IMR-90 (cell line): ENCODE measurements around the gene TAB2. TPM values are rescaled to one million over a fixed set of nuclear protein-coding genes. Genes with fewer than 3 reads are reported as not detected.

Source experiments
- ATAC-seq: fragments of 200-7000 bp; cut with Tn5 transposase; 2 replicates; pipeline ENCODE4 v1.9.1; 2020; ENCODE audit warnings: low read depth, mild to moderate bottlenecking, moderate library complexity
- BruUV-seq: library from RNA; stranded (reverse); fragments of 400-500 nt; replicated peaks from 2 replicates; lab custom pipeline; 2021; lab: Mats Ljungman, UMichigan
- CTCF ChIA-PET: fragments of 300-600 bp; formaldehyde crosslinking; extraction: SDS; loops from one replicate; lab custom pipeline; 2021; ENCODE audit warnings: antibody characterized with exemption; lab: Yijun Ruan, JAX
- POLR2A ChIA-PET: fragments of 300-600 bp; sonication (Branson Sonifier 250); formaldehyde crosslinking; loops from one replicate; lab custom pipeline; 2022; ENCODE audit warnings: antibody characterized with exemption; ENCODE audit not compliant: unreplicated experiment; lab: Charles Lee
- DNase-seq: peaks from one replicate; pipeline ENCODE4 v3.0.0; 2013
- H2AFZ ChIP-seq: replicated peaks from 2 replicates; pipeline ENCODE3; 2013; ENCODE audit warnings: low read length, mild to moderate bottlenecking; ENCODE audit not compliant: poor library complexity
- H2AK5ac ChIP-seq: 2 replicates; pipeline ENCODE4 v1.6.1; 2013; ENCODE audit warnings: low read depth, low read length, inconsistent platforms
- H2AK9ac ChIP-seq: replicated peaks from 2 replicates; pipeline ENCODE3; 2013; ENCODE audit warnings: mild to moderate bottlenecking, low read depth, low read length, moderate library complexity; ENCODE audit not compliant: poor library complexity
- H2BK120ac ChIP-seq: 2 replicates; pipeline ENCODE4 v1.6.1; 2013; ENCODE audit warnings: low read depth, low read length, inconsistent platforms
- H2BK15ac ChIP-seq: 3 replicates; pipeline ENCODE4 v1.6.1; 2013; ENCODE audit warnings: low read depth, low read length, inconsistent platforms
- H2BK20ac ChIP-seq: 2 replicates; pipeline ENCODE4 v1.6.1; 2013; ENCODE audit warnings: low read depth, mild to moderate bottlenecking, inconsistent platforms, low read length, moderate library complexity
- H2BK5ac ChIP-seq: 2 replicates; pipeline ENCODE4 v1.6.1; 2013; ENCODE audit warnings: mild to moderate bottlenecking, low read depth, low read length, inconsistent platforms; ENCODE audit not compliant: poor library complexity, severe bottlenecking
- H3K14ac ChIP-seq: replicated peaks from 2 replicates; pipeline ENCODE4 v1.6.1; 2013; ENCODE audit warnings: low read depth, low read length, inconsistent platforms
- H3K18ac ChIP-seq: 2 replicates; pipeline ENCODE4 v1.6.1; 2013; ENCODE audit warnings: low read depth, low read length, control low read depth
- H3K23ac ChIP-seq: 2 replicates; pipeline ENCODE4 v1.6.1; 2013; ENCODE audit warnings: low read depth, low read length, inconsistent platforms
- H3K27ac ChIP-seq: 2 replicates; pipeline ENCODE4 v1.5.1; 2013; ENCODE audit warnings: mild to moderate bottlenecking, control low read depth, low read length; ENCODE audit not compliant: insufficient read depth
- H3K27me3 ChIP-seq: 2 replicates; pipeline ENCODE4 v1.6.1; 2013; ENCODE audit warnings: low read length; ENCODE audit not compliant: control insufficient read depth, insufficient read depth
- H3K36me3 ChIP-seq: 2 replicates; pipeline ENCODE4 v1.6.1; 2013; ENCODE audit warnings: low read length, mixed read lengths; ENCODE audit not compliant: control insufficient read depth, insufficient read depth
- H3K4ac ChIP-seq: 2 replicates; pipeline ENCODE4 v1.6.1; 2013; ENCODE audit warnings: low read depth, low read length, inconsistent platforms
- H3K4me1 ChIP-seq: 2 replicates; pipeline ENCODE4 v1.6.1; 2013; ENCODE audit warnings: low read length, mixed read lengths; ENCODE audit not compliant: control insufficient read depth, insufficient read depth
- H3K4me2 ChIP-seq: 2 replicates; pipeline ENCODE4 v1.6.1; 2013; ENCODE audit warnings: low read depth, mild to moderate bottlenecking, control low read depth, low read length, moderate library complexity
- H3K4me3 ChIP-seq: 2 replicates; pipeline ENCODE4 v1.5.1; 2013; ENCODE audit warnings: low read depth, mild to moderate bottlenecking, control low read depth, low read length, moderate library complexity; ENCODE audit not compliant: insufficient read depth
- H3K56ac ChIP-seq: 2 replicates; pipeline ENCODE4 v1.6.1; 2013; ENCODE audit warnings: low read length, inconsistent platforms; ENCODE audit not compliant: insufficient read depth; ENCODE audit errors: extremely low read depth
- H3K79me1 ChIP-seq, 2 experiments: 2 replicates each; pipeline ENCODE4 v1.6.1; 2013; ENCODE audit warnings: low read length in 2 of 2, inconsistent platforms in 1 of 2, low read depth in 1 of 2
- H3K9ac ChIP-seq: 2 replicates; pipeline ENCODE4 v1.6.1; 2013; ENCODE audit warnings: low read depth, low read length, control low read depth
- H3K9me1 ChIP-seq: 2 replicates; pipeline ENCODE4 v1.6.1; 2013; ENCODE audit warnings: low read length, inconsistent platforms; ENCODE audit not compliant: insufficient read depth
- H3K9me3 ChIP-seq: 2 replicates; pipeline ENCODE4 v1.6.1; 2013; ENCODE audit warnings: low read length; ENCODE audit not compliant: control insufficient read depth, insufficient read depth
- H4K20me1 ChIP-seq: 2 replicates; pipeline ENCODE4 v1.6.1; 2013; ENCODE audit warnings: low read length, inconsistent platforms; ENCODE audit not compliant: insufficient read depth
- H4K5ac ChIP-seq: 2 replicates; pipeline ENCODE4 v1.6.1; 2013; ENCODE audit warnings: mild to moderate bottlenecking, low read depth, low read length, control low read depth
- H4K8ac ChIP-seq, 2 experiments: 2 replicates each; pipeline ENCODE4 v1.6.1; 2013; ENCODE audit warnings: low read depth in 2 of 2, low read length in 2 of 2, control low read depth in 1 of 2, inconsistent platforms in 1 of 2
- H4K91ac ChIP-seq: 2 replicates; pipeline ENCODE4 v1.6.1; 2013; ENCODE audit warnings: low read depth, low read length, inconsistent platforms; ENCODE audit not compliant: insufficient read depth
- CEBPB ChIP-seq: IDR thresholded peaks from 2 replicates; pipeline ENCODE4 v1.6.1; 2012; ENCODE audit warnings: low read depth, low read length, improper control_type of control experiment
- NFE2L2 ChIP-seq: fragments of 150-350 bp; IDR thresholded peaks from 2 replicates; pipeline ENCODE4 v1.6.1; 2016; ENCODE audit warnings: low read depth, mild to moderate bottlenecking, low read length
- RFX5 ChIP-seq: IDR thresholded peaks from 2 replicates; pipeline ENCODE4 v1.8.0; 2012; ENCODE audit warnings: low read depth, mild to moderate bottlenecking, low read length, moderate library complexity
- SMC3 ChIP-seq: fragments of 150-350 bp; IDR thresholded peaks from 2 replicates; pipeline ENCODE4 v1.6.1; 2016; ENCODE audit warnings: low read depth, mild to moderate bottlenecking, antibody characterized with exemption, low read length, moderate library complexity
- WGBS, 2 experiments: methylation state at CpG; one replicate each; pipeline versions ENCODE4 v1.1.5 to v1.1.7; 2013; ENCODE audit warnings: missing lambda C conversion rate in 2 of 2; ENCODE audit not compliant: insufficient read length in 1 of 2; ENCODE audit errors: extremely low coverage in 2 of 2; 5-methylcytosine and 5-hydroxymethylcytosine counted together
- dilution Hi-C: fragments of 300-500 bp; cut with HindIII; formaldehyde crosslinking; loops from one replicate; pipeline ENCODE4 v1.14.3; 2018; ENCODE audit warnings: low sequenced_read_pairs; ENCODE audit not compliant: unreplicated experiment
- in situ Hi-C: fragments of 300-500 bp; cut with MboI; formaldehyde crosslinking; loops from 3 replicates; pipeline ENCODE4 v1.14.3; 2019; ENCODE audit warnings: low sequenced_read_pairs, inconsistent platforms, mixed read lengths
- intact Hi-C: fragments of 100-400 bp; cut with micrococcal nuclease; formaldehyde crosslinking; loops from 2 replicates; pipeline ENCODE4 v1.10.0; 2022
- polyA plus RNA-seq, 3 experiments: library from polyadenylated mRNA; depleted of rRNA; stranded (reverse); fragments of >200 nt; gene quantifications; 2 replicates each; pipeline ENCODE4 v1.2.3, GENCODE V29; 2012; ENCODE audit warnings: low replicate concordance in 1 of 3
- total RNA-seq: library from RNA; depleted of rRNA; stranded (reverse); fragments of >200 nt; gene quantifications from 2 replicates; pipeline ENCODE4 v1.2.3, GENCODE V29; 2012
- TF ChIP-seq, protein P1 (sequence below): fragments of 150-350 bp; IDR thresholded peaks from 2 replicates; pipeline ENCODE4 v1.6.1; 2017; ENCODE audit warnings: mild to moderate bottlenecking, antibody characterized with exemption, low read length, low read depth
- TF ChIP-seq, protein P2 (sequence below): conservative IDR thresholded peaks from 2 replicates; pipeline ENCODE4 v1.5.1; 2012; ENCODE audit warnings: mild to moderate bottlenecking, low read depth, low read length, improper control_type of control experiment

The TAB2 gene
- total and polyA plus RNA-seq, 2 of the 4 experiments (the other 2 are of a cell fraction): 20.8 to 25.3 TPM

DNA sequence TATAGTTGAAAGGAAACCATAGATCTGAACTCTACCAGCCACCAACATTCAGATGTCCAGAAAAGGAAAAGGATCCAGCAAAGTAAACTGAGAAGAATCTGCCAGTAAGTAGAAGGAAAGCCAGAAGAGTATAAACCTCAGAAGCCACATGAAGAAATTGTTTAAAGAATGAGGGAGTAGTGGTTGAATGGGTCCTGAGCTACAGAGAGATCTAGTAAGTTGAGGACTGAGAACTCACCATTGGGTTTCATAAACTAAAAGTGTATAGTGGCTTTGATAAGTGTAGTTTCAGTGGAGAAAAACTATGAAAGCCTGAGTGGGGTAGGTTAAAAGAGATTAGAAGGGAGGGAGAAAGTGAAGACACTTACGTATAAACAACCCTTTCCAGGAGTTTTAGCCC is 50.6 kb downstream of the TAB2 start:
- Histone ChIP-seq H2AK5ac (no peak overlapping the region), H3K27me3 (no peaks in the 10 kb centered on the region), H3K9me1 (peaks cover 5% of the 10 kb centered on the region), H2AFZ (no peak overlapping the region), H3K4me2 (no peak overlapping the region), H4K20me1 (peaks cover 55% of the 10 kb centered on the region), H3K14ac (no peak overlapping the region), H3K4me3 (no peak overlapping the region), H2BK20ac (no peak overlapping the region), H3K4me1 (peaks cover 9% of the 10 kb centered on the region), H2BK120ac (no peak overlapping the region), H3K18ac (no peak overlapping the region), H3K36me3 (peaks cover 6% of the 10 kb centered on the region), H2AK9ac (no peak overlapping the region), H2BK15ac (no peak overlapping the region), H3K79me1 (peaks cover 44 to 63% of the 10 kb centered on the region in 2 experiments), H3K4ac (no peak overlapping the region), H4K91ac (no peak overlapping the region), H3K9ac (no peak overlapping the region), H4K5ac (no peak overlapping the region; the same call in 1 of the 2 replicates), H3K9me3 (no peaks in the 10 kb centered on the region), H3K23ac (no peak overlapping the region), H3K27ac (no peak overlapping the region), H2BK5ac (no peak overlapping the region), H3K56ac (no peak overlapping the region), H4K8ac (no peak overlapping the region)
- intact Hi-C loops: no loop called here
- DNase-seq (no peak), ATAC-seq (no peak)
- in situ Hi-C loops: no loop called here
- BruUV-seq: no TSS peak
- POLR2A ChIA-PET: no interaction called here
- WGBS, 2 experiments: no CpG with 5 or more reads among the region's 1 CpG
- TF ChIP-seq SMC3 (no peak), NFE2L2 (no peak), CEBPB (no peak), RFX5 (no peak)
- TF ChIP-seq, protein P1, sequence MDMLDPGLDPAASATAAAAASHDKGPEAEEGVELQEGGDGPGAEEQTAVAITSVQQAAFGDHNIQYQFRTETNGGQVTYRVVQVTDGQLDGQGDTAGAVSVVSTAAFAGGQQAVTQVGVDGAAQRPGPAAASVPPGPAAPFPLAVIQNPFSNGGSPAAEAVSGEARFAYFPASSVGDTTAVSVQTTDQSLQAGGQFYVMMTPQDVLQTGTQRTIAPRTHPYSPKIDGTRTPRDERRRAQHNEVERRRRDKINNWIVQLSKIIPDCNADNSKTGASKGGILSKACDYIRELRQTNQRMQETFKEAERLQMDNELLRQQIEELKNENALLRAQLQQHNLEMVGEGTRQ: no peak
- TF ChIP-seq, protein P2, sequence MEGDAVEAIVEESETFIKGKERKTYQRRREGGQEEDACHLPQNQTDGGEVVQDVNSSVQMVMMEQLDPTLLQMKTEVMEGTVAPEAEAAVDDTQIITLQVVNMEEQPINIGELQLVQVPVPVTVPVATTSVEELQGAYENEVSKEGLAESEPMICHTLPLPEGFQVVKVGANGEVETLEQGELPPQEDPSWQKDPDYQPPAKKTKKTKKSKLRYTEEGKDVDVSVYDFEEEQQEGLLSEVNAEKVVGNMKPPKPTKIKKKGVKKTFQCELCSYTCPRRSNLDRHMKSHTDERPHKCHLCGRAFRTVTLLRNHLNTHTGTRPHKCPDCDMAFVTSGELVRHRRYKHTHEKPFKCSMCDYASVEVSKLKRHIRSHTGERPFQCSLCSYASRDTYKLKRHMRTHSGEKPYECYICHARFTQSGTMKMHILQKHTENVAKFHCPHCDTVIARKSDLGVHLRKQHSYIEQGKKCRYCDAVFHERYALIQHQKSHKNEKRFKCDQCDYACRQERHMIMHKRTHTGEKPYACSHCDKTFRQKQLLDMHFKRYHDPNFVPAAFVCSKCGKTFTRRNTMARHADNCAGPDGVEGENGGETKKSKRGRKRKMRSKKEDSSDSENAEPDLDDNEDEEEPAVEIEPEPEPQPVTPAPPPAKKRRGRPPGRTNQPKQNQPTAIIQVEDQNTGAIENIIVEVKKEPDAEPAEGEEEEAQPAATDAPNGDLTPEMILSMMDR: no peak
- dilution Hi-C loops: no loop called here
- CTCF ChIA-PET: no interaction called here
